ENCODE data around the gene CNTFR. TPM values are rescaled to one million over a fixed set of nuclear protein-coding genes. Genes with fewer than 3 reads are reported as not detected.

The CNTFR gene
- total RNA-seq, 1 experiment from 2014 or later: not detected

GRCh38 chr9:34575862-34576596 lies 13.5 kb downstream of the CNTFR start:
- no peaks in the 10 kb centered on the region for H3K4me1 ChIP-seq (replicated peaks)
- H3K4me3 ChIP-seq: no peak overlapping the region
- DNase-seq (ENCODE audit: low read depth in 1 of 2, low spot score in 2 of 2): no peak
- H3K36me3 ChIP-seq: no peaks in the 10 kb centered on the region
- no peak overlapping the region for H3K27ac ChIP-seq
- H3K27me3 ChIP-seq (replicated peaks): peaks cover 4% of the 10 kb centered on the region; the same call in 1 of the 2 replicates
- no peaks in the 10 kb centered on the region for H3K9me3 ChIP-seq (replicated peaks)

- no peak overlapping the region for H3K27ac ChIP-seq
- H3K36me3 ChIP-seq: no peaks in the 10 kb centered on the region
- H3K4me3 ChIP-seq: no peak overlapping the region
- no peaks in the 10 kb centered on the region for H3K4me1 ChIP-seq (replicated peaks)
- peaks cover 4% of the 10 kb centered on the region; the same call in 1 of the 2 replicates for H3K27me3 ChIP-seq (replicated peaks)
- no peaks in the 10 kb centered on the region for H3K9me3 ChIP-seq (replicated peaks)
- no peak for DNase-seq (ENCODE audit: low read depth in 1 of 2, low spot score in 2 of 2)
These were observed 14.3 kb downstream of the CNTFR start for GRCh38 chr9:34575241-34575640.

- Histone ChIP-seq H3K36me3 (no peaks in the 10 kb centered on the region), H3K9me3 (replicated peaks) (no peaks in the 10 kb centered on the region), H3K4me3 (no peak overlapping the region), H3K4me1 (replicated peaks) (no peaks in the 10 kb centered on the region), H3K27ac (no peak overlapping the region), H3K27me3 (replicated peaks) (peaks cover 4% of the 10 kb centered on the region; the same call in 1 of the 2 replicates)
- no peak for DNase-seq (ENCODE audit: low read depth in 1 of 2, low spot score in 2 of 2)
These were observed 15.0 kb downstream of the CNTFR start for GRCh38 chr9:34574571-34574970.

GRCh38 chr9:34573599-34574325 lies 15.8 kb downstream of the CNTFR start:
- H3K4me3 ChIP-seq: no peak overlapping the region
- no peak for DNase-seq (ENCODE audit: low read depth in 1 of 2, low spot score in 2 of 2)
- no peaks in the 10 kb centered on the region for H3K36me3 ChIP-seq
- no peaks in the 10 kb centered on the region for H3K9me3 ChIP-seq (replicated peaks)
- peaks cover 4% of the 10 kb centered on the region; the same call in 1 of the 2 replicates for H3K27me3 ChIP-seq (replicated peaks)
- H3K4me1 ChIP-seq (replicated peaks): no peaks in the 10 kb centered on the region
- H3K27ac ChIP-seq: no peak overlapping the region

- Histone ChIP-seq H3K27me3 (replicated peaks) (no peaks in the 10 kb centered on the region), H3K9me3 (replicated peaks) (no peaks in the 10 kb centered on the region), H3K27ac (no peak overlapping the region), H3K36me3 (no peaks in the 10 kb centered on the region), H3K4me1 (replicated peaks) (no peaks in the 10 kb centered on the region), H3K4me3 (no peak overlapping the region)
- no peak for DNase-seq (ENCODE audit: low read depth in 1 of 2, low spot score in 2 of 2)
These were observed 16.9 kb downstream of the CNTFR start for GRCh38 chr9:34572628-34573027.

GRCh38 chr9:34572092-34572491 lies 17.4 kb downstream of the CNTFR start:
- no peak overlapping the region for H3K27ac ChIP-seq
- DNase-seq (ENCODE audit: low read depth in 1 of 2, low spot score in 2 of 2): no peak
- no peaks in the 10 kb centered on the region for H3K9me3 ChIP-seq (replicated peaks)
- H3K36me3 ChIP-seq: no peaks in the 10 kb centered on the region
- no peak overlapping the region for H3K4me3 ChIP-seq
- no peaks in the 10 kb centered on the region for H3K27me3 ChIP-seq (replicated peaks)
- no peaks in the 10 kb centered on the region for H3K4me1 ChIP-seq (replicated peaks)

- Histone ChIP-seq H3K36me3 (no peaks in the 10 kb centered on the region), H3K27ac (no peak overlapping the region), H3K4me3 (no peak overlapping the region), H3K9me3 (replicated peaks) (no peaks in the 10 kb centered on the region), H3K27me3 (replicated peaks) (no peaks in the 10 kb centered on the region), H3K4me1 (replicated peaks) (no peaks in the 10 kb centered on the region)
- DNase-seq (ENCODE audit: low read depth in 1 of 2, low spot score in 2 of 2): no peak
These were observed 18.1 kb downstream of the CNTFR start for GRCh38 chr9:34571481-34571810.

GRCh38 chr9:34570809-34571480 lies 18.6 kb downstream of the CNTFR start:
- H3K4me1 ChIP-seq (replicated peaks): no peaks in the 10 kb centered on the region

GRCh38 chr9:34570376-34570775 lies 19.1 kb downstream of the CNTFR start:
- Histone ChIP-seq H3K27ac (no peak overlapping the region), H3K27me3 (replicated peaks) (no peaks in the 10 kb centered on the region), H3K9me3 (replicated peaks) (no peaks in the 10 kb centered on the region), H3K4me3 (no peak overlapping the region), H3K36me3 (no peaks in the 10 kb centered on the region), H3K4me1 (replicated peaks) (no peaks in the 10 kb centered on the region)
- no peak for DNase-seq (ENCODE audit: low read depth in 1 of 2, low spot score in 2 of 2)

More at GRCh38 chr9:34570809-34571480, 18.6 kb downstream of the CNTFR start:
- no peak overlapping the region for H3K27ac ChIP-seq
- no peak overlapping the region for H3K4me3 ChIP-seq
- no peaks in the 10 kb centered on the region for H3K36me3 ChIP-seq
- H3K9me3 ChIP-seq (replicated peaks): no peaks in the 10 kb centered on the region
- no peaks in the 10 kb centered on the region for H3K27me3 ChIP-seq (replicated peaks)
- DNase-seq (ENCODE audit: low read depth in 1 of 2, low spot score in 2 of 2): no peak

- no peaks in the 10 kb centered on the region for H3K36me3 ChIP-seq
- DNase-seq (ENCODE audit: low read depth in 1 of 2, low spot score in 2 of 2): no peak
- no peaks in the 10 kb centered on the region for H3K4me1 ChIP-seq (replicated peaks)
- no peaks in the 10 kb centered on the region for H3K9me3 ChIP-seq (replicated peaks)
- H3K4me3 ChIP-seq: no peak overlapping the region
- H3K27ac ChIP-seq: no peak overlapping the region
- H3K27me3 ChIP-seq (replicated peaks): no peaks in the 10 kb centered on the region
These were observed 20.8 kb downstream of the CNTFR start for GRCh38 chr9:34568774-34569173.

- no peaks in the 10 kb centered on the region for H3K36me3 ChIP-seq
- no peaks in the 10 kb centered on the region for H3K27me3 ChIP-seq (replicated peaks)
- H3K4me1 ChIP-seq (replicated peaks): no peaks in the 10 kb centered on the region
- H3K4me3 ChIP-seq: no peak overlapping the region
- no peak for DNase-seq (ENCODE audit: low read depth in 1 of 2, low spot score in 2 of 2)
- H3K27ac ChIP-seq: no peak overlapping the region
- no peaks in the 10 kb centered on the region for H3K9me3 ChIP-seq (replicated peaks)
These were observed 21.4 kb downstream of the CNTFR start for GRCh38 chr9:34568133-34568532.

- Histone ChIP-seq H3K4me3 (no peak overlapping the region), H3K27me3 (replicated peaks) (no peaks in the 10 kb centered on the region), H3K9me3 (replicated peaks) (no peaks in the 10 kb centered on the region), H3K27ac (no peak overlapping the region), H3K36me3 (no peaks in the 10 kb centered on the region), H3K4me1 (replicated peaks) (no peaks in the 10 kb centered on the region)
- DNase-seq (ENCODE audit: low read depth in 1 of 2, low spot score in 2 of 2): no peak
These were observed 22.6 kb downstream of the CNTFR start for GRCh38 chr9:34566972-34567371.

- H3K4me3 ChIP-seq: no peak overlapping the region
- H3K27ac ChIP-seq: no peak overlapping the region
- DNase-seq (ENCODE audit: low read depth in 1 of 2, low spot score in 2 of 2): no peak
- no peaks in the 10 kb centered on the region for H3K27me3 ChIP-seq (replicated peaks)
- H3K36me3 ChIP-seq: no peaks in the 10 kb centered on the region
- H3K9me3 ChIP-seq (replicated peaks): no peaks in the 10 kb centered on the region
- no peaks in the 10 kb centered on the region for H3K4me1 ChIP-seq (replicated peaks)
These were observed 23.2 kb downstream of the CNTFR start for GRCh38 chr9:34566322-34566721.

GRCh38 chr9:34565856-34566255 lies 23.7 kb downstream of the CNTFR start:
- Histone ChIP-seq H3K4me3 (no peak overlapping the region), H3K27me3 (replicated peaks) (no peaks in the 10 kb centered on the region), H3K4me1 (replicated peaks) (no peaks in the 10 kb centered on the region), H3K9me3 (replicated peaks) (no peaks in the 10 kb centered on the region), H3K27ac (no peak overlapping the region), H3K36me3 (no peaks in the 10 kb centered on the region)
- no peak for DNase-seq (ENCODE audit: low read depth in 1 of 2, low spot score in 2 of 2)
